ENCODE data around the gene SLC5A9.

Gene SLC5A9

GRCh38 chr1:48248356-48248755, 25.8 kb downstream of the SLC5A9 start:
- TF ChIP-seq CTCF (conservative IDR thresholded peaks at IDR 0.05; ENCODE audit: low read depth, low read length): no peak
- H3K4me3 ChIP-seq (ENCODE audit: low read depth, low read length): no peak overlapping the region
- no peak for DNase-seq (ENCODE audit: low read depth)

GRCh38 chr1:48249868-48250267, 27.4 kb downstream of the SLC5A9 start:
- no peak for DNase-seq (ENCODE audit: low read depth)
- TF ChIP-seq CTCF (conservative IDR thresholded peaks at IDR 0.05; ENCODE audit: low read depth, low read length): no peak
- no peak overlapping the region for H3K4me3 ChIP-seq (ENCODE audit: low read depth, low read length)

- TF ChIP-seq CTCF (conservative IDR thresholded peaks at IDR 0.05; ENCODE audit: low read depth, low read length): no peak
- DNase-seq (ENCODE audit: low read depth): no peak
- no peak overlapping the region for H3K4me3 ChIP-seq (ENCODE audit: low read depth, low read length)
Measured at GRCh38 chr1:48250572-48250971, 28.1 kb downstream of the SLC5A9 start.

GRCh38 chr1:48251323-48251722, 28.8 kb downstream of the SLC5A9 start:
- no peak for DNase-seq (ENCODE audit: low read depth)

GRCh38 chr1:48251821-48252220, 29.3 kb downstream of the SLC5A9 start:
- no peak for DNase-seq (ENCODE audit: low read depth)
- no peak for TF ChIP-seq CTCF (conservative IDR thresholded peaks at IDR 0.05; ENCODE audit: low read depth, low read length)
- H3K4me3 ChIP-seq (ENCODE audit: low read depth, low read length): no peak overlapping the region

More at GRCh38 chr1:48251323-48251722, 28.8 kb downstream of the SLC5A9 start:
- H3K4me3 ChIP-seq (ENCODE audit: low read depth, low read length): no peak overlapping the region
- no peak for TF ChIP-seq CTCF (conservative IDR thresholded peaks at IDR 0.05; ENCODE audit: low read depth, low read length)

GRCh38 chr1:48254254-48254653, 31.7 kb downstream of the SLC5A9 start:
- no peak for TF ChIP-seq CTCF (conservative IDR thresholded peaks at IDR 0.05; ENCODE audit: low read depth, low read length)
- no peak for DNase-seq (ENCODE audit: low read depth)
- H3K4me3 ChIP-seq (ENCODE audit: low read depth, low read length): no peak overlapping the region

GRCh38 chr1:48258106-48258505, 35.6 kb downstream of the SLC5A9 start:
- no peak for TF ChIP-seq CTCF (conservative IDR thresholded peaks at IDR 0.05; ENCODE audit: low read depth, low read length)
- DNase-seq (ENCODE audit: low read depth): no peak
- no peak overlapping the region for H3K4me3 ChIP-seq (ENCODE audit: low read depth, low read length)

Data from choroid plexus epithelial cell (primary cell).